HG03354 (cell line): ENCODE measurements around the gene FADS1.

Experiments
- ATAC-seq: cut with Tn5 transposase; IDR thresholded peaks from one replicate; pipeline ENCODE4 v1.9.1; 2021; ENCODE audit warnings: mild to moderate bottlenecking; ENCODE audit not compliant: unreplicated experiment, poor library complexity, severe bottlenecking

Gene FADS1

DNA sequence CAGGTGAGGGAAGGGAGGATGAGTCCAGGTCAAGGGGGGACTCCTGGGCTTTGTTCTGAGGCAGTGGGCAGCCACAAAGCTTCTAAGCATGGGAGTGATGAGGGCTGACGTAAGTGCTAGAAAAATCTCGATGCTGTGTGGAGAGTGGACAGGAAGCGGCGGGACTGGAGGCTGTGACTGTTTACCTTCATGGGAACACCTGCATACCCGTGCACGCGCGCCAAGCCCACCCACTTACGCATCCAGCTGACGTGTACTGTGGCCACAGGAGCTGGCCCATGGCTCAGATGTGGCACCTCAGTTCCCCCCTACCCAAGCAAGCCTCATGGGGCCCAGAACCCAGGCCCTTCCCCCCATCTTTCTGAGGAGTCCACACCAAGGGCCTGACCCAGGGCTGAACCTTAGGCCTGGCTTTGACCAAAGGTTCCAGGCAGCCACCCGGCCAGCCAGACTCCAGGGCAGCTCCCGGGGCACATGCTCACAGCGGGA is 50.4 kb downstream of the FADS1 start:
- no peak for ATAC-seq

DNA sequence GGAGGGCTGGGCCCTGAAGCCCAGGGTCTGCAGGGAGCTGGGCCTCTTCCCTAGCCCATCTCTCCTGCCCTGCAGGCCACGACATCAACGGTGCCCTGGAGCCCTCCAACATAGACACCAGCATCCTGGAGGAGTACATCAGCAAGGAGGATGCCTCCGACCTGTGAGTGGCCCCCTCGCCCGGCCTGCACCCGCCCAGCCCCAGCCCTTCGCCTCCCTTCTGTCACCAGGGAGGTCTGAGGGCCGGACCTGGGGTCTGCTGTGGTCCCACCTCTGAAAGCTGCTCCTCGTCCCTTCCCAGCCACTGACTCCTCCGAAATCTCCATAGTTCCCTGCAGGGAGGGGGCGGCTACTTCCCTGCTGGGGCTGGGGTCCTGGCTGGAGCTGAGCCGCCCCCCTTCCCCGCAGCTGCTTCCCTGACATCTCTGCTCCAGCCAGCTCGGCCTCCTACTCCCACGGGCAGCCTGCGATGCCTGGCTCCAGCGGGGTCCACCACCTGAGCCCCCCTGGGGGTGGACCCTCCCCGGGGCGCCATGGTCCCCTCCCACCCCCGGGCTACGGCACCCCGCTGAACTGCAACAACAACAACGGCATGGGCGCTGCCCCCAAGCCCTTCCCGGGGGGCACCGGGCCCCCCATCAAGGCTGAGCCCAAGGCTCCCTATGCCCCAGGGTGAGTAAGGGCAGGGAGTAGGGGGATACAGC is 51.1 kb downstream of the FADS1 start:
- no peak for ATAC-seq

DNA sequence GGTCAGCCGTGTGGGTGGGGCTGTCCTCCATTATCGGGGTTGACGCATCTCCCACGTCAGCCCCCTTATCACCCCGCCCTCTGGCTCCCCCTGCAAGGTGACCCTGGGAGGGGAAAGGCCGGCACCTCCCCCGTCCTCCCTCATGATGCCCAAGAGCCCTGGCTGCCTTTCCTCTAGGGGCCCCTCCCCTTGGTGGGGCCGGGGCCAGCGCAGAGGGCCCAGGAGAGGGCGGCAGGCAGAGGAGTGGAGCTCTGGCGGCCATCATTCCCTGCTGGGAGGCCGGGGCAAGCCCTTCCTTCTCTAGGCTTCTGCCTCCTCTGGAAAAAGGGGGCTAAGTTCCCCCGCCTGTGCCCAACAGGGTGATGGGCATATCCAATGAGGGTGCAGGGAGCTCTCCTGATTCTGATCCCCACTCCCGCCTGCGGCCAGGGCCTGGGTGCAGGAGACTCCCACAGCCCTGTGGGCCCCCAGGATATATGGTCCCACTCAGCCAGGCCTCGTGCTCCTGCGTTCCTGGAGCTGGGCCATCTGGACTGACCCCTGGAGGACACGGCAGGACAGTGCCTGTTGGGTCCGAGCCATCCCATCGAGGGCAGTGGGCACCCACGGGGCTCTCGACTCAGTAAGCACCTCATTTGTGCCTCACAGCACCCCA is 52.1 kb downstream of the FADS1 start:
- no peak for ATAC-seq

DNA sequence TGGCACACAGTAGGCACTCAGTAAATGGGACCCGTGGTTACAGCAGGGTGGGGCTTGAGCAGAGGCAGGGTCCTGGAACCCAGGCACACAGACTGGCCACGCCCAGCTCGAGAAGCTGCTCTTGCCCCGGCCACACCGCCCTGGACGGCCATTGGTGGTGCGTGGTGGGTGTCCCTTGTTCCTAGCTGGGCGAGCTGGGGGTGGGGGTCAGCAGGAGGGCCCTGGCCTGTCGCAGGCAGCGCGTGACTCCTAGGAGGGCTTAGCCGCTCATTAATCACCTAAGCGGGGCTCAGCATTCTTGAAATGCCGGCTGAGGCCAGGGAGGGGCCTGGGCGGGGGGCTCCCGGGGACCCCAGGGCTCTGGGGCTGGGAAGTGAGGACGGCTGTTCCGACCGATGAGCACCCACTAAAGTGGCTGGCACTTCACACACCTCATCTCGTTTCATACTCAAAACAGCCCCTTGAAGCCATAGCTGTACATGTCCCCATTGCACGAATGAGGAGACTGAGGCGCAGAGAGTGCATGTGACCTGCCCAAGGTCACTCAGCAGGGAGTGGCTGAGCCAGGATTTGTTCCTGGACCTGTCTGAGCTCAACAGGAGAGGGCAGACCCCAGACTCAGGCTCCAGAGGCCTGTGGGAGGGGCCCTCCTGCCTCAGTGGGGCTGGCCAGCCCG is 52.7 kb downstream of the FADS1 start:
- ATAC-seq = no peak

DNA sequence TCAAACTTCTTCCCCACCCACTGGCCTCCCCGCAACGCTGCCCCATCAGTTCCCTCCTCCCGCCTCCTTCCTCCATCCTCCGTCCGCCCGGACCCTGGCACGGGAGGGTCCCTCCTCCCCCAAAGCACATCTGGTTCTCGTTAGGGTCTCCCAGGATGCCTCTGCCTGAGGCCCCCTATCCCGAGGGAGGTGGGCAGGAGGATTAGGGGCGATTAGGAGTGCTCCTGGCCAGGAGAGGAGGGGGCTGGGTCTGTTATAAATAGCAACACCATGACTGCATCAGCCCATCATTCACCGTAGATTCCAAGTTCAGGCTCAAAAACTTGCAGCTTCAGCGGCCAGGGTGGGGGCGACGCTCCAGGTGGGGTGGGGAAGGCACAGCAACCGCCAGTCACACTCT is 54.0 kb downstream of the FADS1 start:
- ATAC-seq = no peak

DNA sequence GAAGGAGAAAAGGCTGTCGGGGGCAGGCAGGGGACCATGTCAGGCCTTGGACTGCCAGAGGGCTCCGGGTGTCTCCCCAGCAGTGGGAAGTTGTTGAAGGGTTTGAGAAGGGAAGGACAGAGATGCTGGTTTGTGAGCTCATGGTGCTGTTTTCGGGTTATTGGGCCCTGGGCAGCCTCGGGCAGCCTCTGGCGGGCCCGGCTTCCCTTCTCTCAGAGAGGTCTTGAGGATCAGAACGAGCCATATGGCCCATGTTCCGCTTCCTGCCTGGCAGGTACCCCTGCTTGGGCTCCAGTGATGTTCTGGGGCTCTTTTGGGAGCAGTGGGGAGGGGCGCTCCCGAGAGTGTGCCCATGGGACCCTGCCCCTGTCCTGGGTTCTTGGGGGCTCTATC is 54.6 kb downstream of the FADS1 start:
- no peak for ATAC-seq

DNA sequence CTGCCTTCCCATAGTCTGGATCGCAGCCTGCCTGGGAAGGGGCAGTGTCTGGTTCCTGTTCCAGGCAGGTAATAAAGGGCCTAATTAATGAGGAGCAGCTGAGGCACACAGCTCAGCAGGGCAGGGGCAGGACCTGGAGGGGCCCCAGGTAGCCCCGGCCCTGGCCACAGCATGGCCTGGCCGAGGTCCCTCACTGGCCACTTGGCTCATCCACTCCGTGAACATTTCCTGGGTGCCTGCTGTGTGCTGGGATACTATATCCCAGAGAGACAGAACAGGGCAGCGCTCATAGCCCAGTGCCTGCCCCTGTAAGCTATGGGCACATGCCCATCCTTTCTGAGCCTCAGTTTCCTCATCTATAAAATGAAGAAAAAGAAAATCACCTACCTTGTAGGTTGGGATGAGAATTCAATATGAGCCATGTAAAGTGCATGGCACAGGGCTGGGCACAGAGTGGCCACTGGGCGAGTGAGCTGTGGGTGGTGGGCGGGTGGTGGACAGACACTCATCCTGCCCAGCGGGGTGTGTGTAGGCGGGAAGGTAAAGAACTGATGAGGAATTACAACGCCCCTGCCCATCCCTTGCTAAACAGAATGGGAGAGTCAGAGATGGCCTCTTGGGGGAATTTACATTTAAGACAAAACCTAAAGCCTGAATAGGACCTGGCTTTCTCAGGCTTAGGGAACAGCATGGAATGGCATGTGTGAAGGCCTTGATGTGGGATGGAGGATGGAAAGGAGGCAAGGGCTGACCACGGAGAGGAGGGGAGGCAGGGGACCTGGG is 55.2 kb downstream of the FADS1 start:
- no peak for ATAC-seq

DNA sequence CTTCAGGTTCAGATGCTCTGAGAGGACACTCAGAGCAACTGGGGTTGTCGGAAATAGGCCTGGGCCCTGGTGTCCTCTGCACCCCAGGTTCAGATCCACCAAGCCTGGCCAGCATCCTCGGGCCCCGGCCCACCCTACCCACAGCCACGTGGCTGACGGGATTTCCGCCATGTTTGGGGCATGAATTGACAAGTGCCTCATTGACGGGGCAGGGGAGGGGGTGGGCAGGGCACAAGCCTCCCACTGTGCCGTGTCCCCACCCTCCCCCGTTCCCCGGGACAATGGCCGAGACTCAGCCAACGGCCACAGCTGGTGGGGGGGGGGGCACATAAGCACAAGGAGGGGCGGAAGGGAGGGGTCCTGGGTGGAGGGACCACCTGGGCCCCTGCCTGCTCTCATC is 55.9 kb downstream of the FADS1 start:
- no peak for ATAC-seq

DNA sequence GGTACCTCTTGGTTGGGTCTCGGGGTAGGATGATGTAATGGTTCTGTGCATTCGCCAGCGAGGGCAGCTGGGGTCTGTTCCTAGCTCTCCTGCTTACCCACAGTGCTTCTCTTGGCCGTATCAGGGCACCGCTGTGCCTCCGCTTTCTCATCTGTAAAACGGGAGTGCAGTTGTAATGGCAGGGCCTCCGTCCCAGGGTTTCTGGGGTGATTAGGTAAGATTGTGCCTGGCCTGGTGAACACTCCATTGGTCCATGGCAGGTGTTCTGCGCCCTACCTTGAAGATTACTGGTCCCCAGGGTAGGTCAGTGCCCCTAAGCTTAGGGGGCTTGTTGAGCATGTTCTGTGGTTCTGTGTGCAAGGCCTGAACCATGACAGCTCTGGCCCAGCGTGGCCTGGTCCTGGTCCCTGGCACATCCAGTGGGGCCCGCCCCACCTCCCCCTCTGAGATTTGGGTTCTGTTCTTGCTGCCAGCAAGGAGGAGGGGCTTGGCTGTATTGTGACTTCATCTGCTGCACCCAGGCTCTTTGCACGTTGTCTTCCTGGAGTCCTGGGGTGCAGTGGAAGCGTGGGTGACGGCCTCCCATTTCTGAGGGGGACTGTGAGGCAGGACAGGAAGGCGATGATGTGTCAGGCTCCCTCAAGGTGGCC is 59.5 kb downstream of the FADS1 start:
- no peak for ATAC-seq

DNA sequence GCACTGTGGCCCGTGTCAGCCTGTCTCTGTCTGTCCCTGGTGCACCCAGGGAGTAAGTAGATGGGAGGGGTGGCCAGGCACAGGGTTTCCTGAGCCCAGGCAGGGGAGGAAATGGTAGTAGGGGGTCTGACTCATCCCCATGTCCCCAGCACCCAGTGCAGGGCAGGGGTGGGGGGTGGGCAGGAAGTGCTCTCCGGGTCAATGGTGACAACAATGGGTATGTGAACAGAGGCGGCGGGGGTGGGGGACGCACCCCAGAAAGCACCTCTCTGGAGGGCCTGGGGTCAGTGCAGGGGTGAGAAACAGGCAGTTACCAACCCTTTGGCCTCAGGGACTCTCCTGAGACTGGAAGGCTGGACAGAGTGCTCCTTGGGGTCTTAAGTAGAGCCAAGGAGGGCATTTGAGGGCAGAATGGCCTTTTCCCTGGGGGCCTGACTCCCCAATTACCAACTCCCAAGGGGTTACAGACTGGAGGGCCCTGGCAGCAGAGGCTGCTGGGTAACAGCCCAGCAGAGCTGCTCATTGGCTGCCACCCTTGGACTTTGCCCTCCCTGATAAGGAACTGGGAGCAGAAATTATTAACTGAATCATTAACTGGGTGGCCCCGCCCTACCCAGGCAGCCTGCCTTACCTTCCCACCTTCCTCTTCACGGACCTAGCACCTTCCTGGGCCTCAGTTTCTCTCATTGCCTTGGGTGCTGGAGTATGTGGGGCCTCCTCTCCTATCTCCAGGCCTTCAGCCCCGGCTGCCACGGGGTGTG is 60.2 kb downstream of the FADS1 start:
- ATAC-seq = no peak

DNA sequence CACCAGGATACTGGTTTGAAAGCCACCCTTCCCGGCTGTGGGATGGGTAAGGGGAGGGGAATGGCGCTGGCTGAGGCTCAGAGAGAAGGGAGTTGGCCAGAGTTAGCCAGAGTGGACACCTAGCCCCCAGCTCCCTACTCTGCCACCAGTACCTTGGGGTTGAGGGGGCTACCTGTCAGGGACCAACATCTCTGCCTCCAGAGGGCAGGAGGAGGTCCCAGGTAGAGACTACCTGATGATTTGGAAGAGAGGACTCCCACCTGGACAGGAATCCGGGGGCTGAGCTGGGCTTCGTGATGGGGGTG is 60.7 kb downstream of the FADS1 start:
- no peak for ATAC-seq

DNA sequence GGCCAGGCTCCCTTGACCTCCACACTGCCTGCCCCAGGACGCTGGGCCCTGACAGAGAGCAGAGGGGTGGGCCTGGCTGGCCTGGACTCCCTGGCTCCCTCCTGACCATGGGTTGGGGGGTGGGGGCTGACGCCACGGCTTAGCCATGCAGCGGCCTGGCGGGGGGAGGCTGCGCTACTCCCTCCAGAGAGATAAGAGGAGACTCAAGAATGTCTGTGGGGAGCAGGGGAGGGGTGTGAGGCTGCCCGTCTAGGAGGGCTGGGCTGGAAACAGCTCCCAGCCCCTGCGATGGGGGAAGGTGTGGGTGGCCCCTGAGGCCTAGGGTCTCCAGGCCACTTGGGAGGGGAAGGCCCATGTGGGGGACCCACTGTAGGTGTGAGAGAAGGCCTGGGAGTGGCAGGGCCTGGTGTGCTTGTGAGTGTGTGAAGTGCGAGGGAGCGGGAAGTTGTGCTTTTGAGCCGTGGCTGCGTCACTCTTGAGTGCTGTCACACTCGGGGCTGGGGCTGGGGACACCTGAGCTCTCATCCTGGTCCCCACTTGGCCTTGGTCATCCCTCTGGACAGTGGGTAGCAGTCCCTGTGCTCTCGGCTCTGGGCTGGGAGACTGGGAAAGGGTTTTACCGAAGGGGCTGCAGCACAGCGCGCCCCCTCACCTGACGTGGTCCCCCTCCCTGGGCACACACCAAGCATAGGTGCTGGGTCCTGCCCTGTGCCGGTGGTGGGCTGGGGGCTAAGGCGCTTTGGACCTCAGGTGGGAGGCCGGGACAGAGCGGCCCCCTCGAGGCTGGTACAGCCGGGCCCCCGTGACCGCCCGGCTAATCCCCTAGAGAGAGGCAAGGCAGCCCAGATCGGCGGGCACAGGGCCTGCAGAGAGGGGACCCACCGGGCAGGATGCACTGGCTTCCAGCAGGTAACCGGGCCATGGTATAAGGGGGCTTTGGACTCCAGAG is 62.0 kb downstream of the FADS1 start:
- no peak for ATAC-seq

DNA sequence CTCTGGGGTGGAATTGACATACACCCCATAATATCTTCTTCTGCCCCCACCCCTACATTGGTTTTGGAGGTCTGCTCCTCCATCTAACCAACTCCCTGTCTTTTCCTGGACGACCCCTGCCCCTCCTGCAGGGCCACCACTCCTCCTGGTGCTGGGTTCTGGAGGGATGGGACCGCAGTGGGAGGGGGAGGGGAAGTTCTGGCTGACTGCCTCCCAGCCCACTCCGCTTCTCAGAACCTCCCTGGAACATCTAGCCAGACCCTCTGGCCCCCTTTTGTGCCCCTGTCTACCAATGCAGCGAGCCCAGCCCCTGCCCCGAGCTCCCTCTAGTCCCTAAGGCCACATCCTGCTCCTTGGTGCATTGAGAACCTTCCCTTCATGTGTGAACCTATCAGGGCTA is 63.1 kb downstream of the FADS1 start:
- ATAC-seq = no peak

DNA sequence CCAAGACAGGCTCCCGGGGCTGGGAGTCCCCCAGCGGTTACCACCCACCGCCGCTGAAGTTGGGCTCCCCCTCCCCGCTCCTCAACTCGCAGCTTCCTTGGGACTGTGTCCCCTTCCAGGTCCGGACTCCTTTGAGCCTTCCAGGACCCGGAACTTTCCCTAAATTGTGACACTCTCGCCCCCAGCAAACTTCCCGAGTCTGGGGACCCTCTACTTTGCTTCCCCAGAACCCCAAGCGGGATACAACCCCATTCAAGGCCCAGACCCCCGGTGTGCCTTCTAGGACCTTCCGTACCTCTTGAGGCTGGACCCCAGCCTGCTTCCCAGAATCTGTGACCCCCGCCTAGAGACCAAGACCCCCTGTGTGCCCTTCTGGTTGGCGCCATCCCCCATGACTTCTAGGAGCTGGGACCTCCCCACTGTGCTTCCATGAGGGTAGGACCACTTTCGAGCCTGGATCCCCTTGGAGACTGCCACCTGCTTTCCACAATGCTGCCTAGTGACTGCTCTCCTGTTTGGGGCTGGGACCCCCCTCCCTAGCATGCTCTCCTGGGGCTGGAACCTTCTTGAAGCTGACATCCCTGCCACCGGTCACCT is 63.8 kb downstream of the FADS1 start:
- no peak for ATAC-seq

DNA sequence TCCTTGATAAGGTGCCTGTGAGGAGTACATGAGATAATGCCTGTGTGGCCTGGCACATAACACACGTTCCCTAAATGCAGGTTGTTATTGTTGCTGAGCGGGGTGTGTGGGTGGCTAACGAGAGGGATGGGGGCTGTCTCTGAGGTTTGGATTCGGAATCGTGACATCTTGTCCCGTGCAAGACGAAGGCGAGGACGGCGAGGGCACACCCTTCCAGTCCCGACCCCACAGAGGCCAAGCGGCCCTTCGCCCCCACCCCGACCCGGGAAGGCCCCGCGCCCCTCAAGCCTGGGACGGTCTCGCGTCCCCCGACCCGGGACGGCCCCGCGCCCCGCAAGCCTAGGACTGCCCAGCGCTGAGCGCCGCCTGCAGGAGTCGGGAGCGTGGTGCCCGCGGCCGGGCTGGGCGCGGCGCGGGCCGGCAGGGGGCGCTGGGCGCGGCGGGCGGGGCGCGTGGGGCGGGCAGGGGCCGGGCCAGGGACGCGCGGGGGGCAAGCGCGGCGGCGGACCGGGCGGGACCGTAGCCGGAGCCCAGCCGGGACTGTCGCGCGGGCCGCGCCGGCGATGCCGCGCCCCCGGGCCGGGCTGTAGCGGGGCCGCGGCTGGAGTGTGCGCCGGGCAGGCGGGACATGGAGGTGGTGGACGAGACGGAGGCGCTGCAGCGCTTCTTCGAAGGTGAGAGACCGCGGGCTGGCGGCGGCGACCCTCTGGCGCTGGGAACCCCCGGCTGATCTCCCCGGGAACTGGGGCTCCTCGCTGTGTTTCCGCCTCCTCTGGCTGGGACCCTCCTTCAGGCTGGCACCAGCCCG is 64.5 kb downstream of the FADS1 start, which contains the start of gene MYRF:
TSS of gene MYRF (plus strand) at position 520 of the 808 bp plus-strand sequence. CDS start at position 629, 109 bp downstream.
- ATAC-seq = no peak

DNA sequence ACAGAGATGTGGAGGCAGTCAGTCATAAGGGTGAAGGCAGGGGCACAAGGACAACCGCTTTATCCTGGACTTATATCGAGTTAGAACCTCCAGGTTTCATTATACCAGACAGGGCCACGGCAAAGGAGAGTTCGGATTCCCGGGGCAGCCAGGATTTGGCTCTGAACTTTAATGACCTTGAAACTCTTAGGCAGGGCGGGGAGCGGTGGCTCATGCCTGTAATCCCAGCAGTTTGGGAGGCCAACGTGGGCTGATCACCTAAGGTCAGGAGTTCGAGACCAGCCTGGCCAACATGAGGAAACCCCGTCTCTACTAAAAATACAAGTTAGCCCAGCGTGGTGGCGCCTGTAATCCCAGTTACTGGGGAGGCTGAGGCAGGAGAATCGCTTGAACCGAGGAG is 65.4 kb downstream of the FADS1 start:
- ATAC-seq = no peak
